K562 (cell line): Measurements from ENCODE around the gene KLHL9. TPM values are rescaled to one million over a fixed set of nuclear protein-coding genes. Genes with fewer than 3 reads are reported as not detected.
A peak's percentile ranks its signal among the peaks of the same experiment; 100 is the strongest.

Experiments
- ATAC-seq: fragments of 200-7000 bp; cut with Tn5 transposase; 3 replicates; pipeline ENCODE4 v1.9.1; 2020; ENCODE audit warnings: moderate library complexity
- Bru-seq: library from RNA; stranded (reverse); fragments of 400-500 nt; gene quantifications from one replicate; lab custom pipeline; 2021; lab: Mats Ljungman, UMichigan
- BruChase-seq, 2 experiments: library from RNA; stranded (reverse); fragments of 400-500 nt; gene quantifications; one replicate each; lab custom pipeline; 2021; lab: Mats Ljungman, UMichigan
- BruUV-seq: library from RNA; stranded (reverse); fragments of 400-500 nt; replicated peaks from 2 replicates; lab custom pipeline; 2021; lab: Mats Ljungman, UMichigan
- CTCF ChIA-PET: fragments of 300-600 bp; formaldehyde crosslinking; extraction: SDS; loops from one replicate; lab custom pipeline; 2021; ENCODE audit warnings: low intra/inter-chr PET ratio; lab: Yijun Ruan, JAX
- POLR2A ChIA-PET: fragments of 300-600, 350-650 bp; sonication (Branson Sonifier 250); formaldehyde crosslinking; extraction: SDS; loops from one replicate; lab custom pipeline; 2021; ENCODE audit warnings: antibody characterized with exemption, inconsistent platforms; lab: Yijun Ruan, JAX
- DNase-seq, 4 experiments: peaks; one replicate each; pipeline versions ENCODE4 v3.0.0 to v3.0.0-alpha.2; 2011 to 2018; ENCODE audit warnings: low spot score in 3 of 4, mixed read lengths in 3 of 4; ENCODE audit errors: extremely low read depth in 1 of 4
- FAIRE-seq: peaks from 2 replicates; lab custom pipeline; 2011; peaks lifted over from hg19 to GRCh38; lab: Jason Lieb, UNC
- H2AFZ ChIP-seq: 2 replicates; pipeline ENCODE4 v1.6.0; 2011; ENCODE audit warnings: low read depth, low read length, control low read depth, inconsistent platforms
- H3K27ac ChIP-seq: fragments of 200-600 bp; 3 replicates; pipeline ENCODE4 v1.8.0; 2011; ENCODE audit warnings: low read depth, mild to moderate bottlenecking, control low read depth, inconsistent platforms, low read length, moderate library complexity, mixed read lengths; ENCODE audit errors: extremely low read depth
- H3K27me3 ChIP-seq, 2 experiments: fragments of 300-600 bp in 1 of 2; 2 replicates in 1 of 2; 3 replicates in 1 of 2; pipeline versions ENCODE4 v1.6.0 to v1.8.0; 2011; ENCODE audit warnings: inconsistent platforms in 2 of 2, low read length in 2 of 2, mild to moderate bottlenecking in 1 of 2, mixed read lengths in 1 of 2, moderate library complexity in 1 of 2; ENCODE audit not compliant: control insufficient read depth in 2 of 2, insufficient read depth in 2 of 2
- H3K36me3 ChIP-seq: fragments of 300-600 bp; 3 replicates; pipeline ENCODE4 v1.8.0; 2011; ENCODE audit warnings: mild to moderate bottlenecking, low read length, inconsistent platforms; ENCODE audit not compliant: control insufficient read depth, insufficient read depth
- H3K4me1 ChIP-seq, 2 experiments: fragments of 200-600 bp in 1 of 2; replicated peaks in 1 of 2; 2 replicates in 1 of 2; 3 replicates in 1 of 2; pipeline versions ENCODE4 v1.5.1 to v1.8.0; 2011; ENCODE audit warnings: inconsistent platforms in 2 of 2, low read length in 2 of 2, mild to moderate bottlenecking in 1 of 2, mixed read lengths in 1 of 2, moderate library complexity in 1 of 2; ENCODE audit not compliant: control insufficient read depth in 2 of 2, insufficient read depth in 2 of 2
- H3K4me2 ChIP-seq: 2 replicates; pipeline ENCODE4 v1.6.1; 2011; ENCODE audit warnings: low read length, control low read depth, inconsistent platforms, mixed read lengths; ENCODE audit not compliant: insufficient read depth
- H3K4me3 ChIP-seq: fragments of 200-600 bp; sonication (generic), shearing (Covaris generic); 2 replicates; pipeline ENCODE4 v1.5.1; 2016; ENCODE audit warnings: control low read depth, inconsistent platforms
- H3K79me2 ChIP-seq: fragments of 200-600 bp; 3 replicates; pipeline ENCODE4 v1.8.0; 2011; ENCODE audit warnings: low read length, inconsistent platforms; ENCODE audit not compliant: control insufficient read depth, insufficient read depth
- H3K9ac ChIP-seq, 2 experiments: 2 replicates each; pipeline versions ENCODE4 v1.6.0 to v1.6.1; 2011; ENCODE audit warnings: low read depth in 2 of 2, low read length in 2 of 2, control low read depth in 1 of 2, inconsistent platforms in 1 of 2, mild to moderate bottlenecking in 1 of 2, mixed read lengths in 1 of 2; ENCODE audit not compliant: insufficient read depth in 1 of 2
- H3K9me1 ChIP-seq: one replicate; pipeline ENCODE4 v1.6.0; 2011; ENCODE audit warnings: inconsistent platforms, mild to moderate bottlenecking, low read length, moderate library complexity; ENCODE audit not compliant: control insufficient read depth, insufficient read depth
- H3K9me3 ChIP-seq: replicated peaks from 2 replicates; pipeline ENCODE4 v1.5.1; 2011; ENCODE audit warnings: low read depth, low read length, inconsistent platforms; ENCODE audit not compliant: control insufficient read depth, insufficient read depth
- H4K20me1 ChIP-seq: replicated peaks from 2 replicates; pipeline ENCODE4 v1.6.1; 2011; ENCODE audit warnings: low read length, inconsistent platforms, mixed read lengths; ENCODE audit not compliant: control insufficient read depth, insufficient read depth
- CEBPB ChIP-seq: fragments of 450-650 bp; IDR thresholded peaks from 2 replicates; pipeline ENCODE4 v1.6.1; 2016; ENCODE audit warnings: missing genetic modification characterization, missing compliant biosample characterization
- HDAC8 ChIP-seq: fragments of 450-650 bp; IDR thresholded peaks from 2 replicates; pipeline ENCODE4 v1.6.1; 2016; ENCODE audit warnings: mild to moderate bottlenecking, missing genetic modification characterization, moderate library complexity, missing compliant biosample characterization
- KAT2B ChIP-seq: IDR thresholded peaks from one replicate; pipeline ENCODE4 v1.6.1; 2012; ENCODE audit warnings: low read depth, mild to moderate bottlenecking, control low read depth, inconsistent platforms, low read length, moderate library complexity
- NFRKB ChIP-seq: fragments of 450-650 bp; IDR thresholded peaks from 2 replicates; pipeline ENCODE4 v1.6.1; 2016; ENCODE audit warnings: low read depth
- PURB ChIP-seq: sonication (generic); formaldehyde crosslinking; IDR thresholded peaks from 2 replicates; pipeline ENCODE4 v1.9.0; 2021; ENCODE audit warnings: low read depth, mild to moderate bottlenecking, missing genetic modification reagents
- ZNF507 ChIP-seq: conservative IDR thresholded peaks from 2 replicates; pipeline ENCODE4 v1.6.1; 2017; ENCODE audit warnings: missing genetic modification characterization, missing compliant biosample characterization
- WGBS: fragments of 100-300 bp; shearing (Covaris generic); methylation state at CpG from one replicate; pipeline ENCODE4 v1.1.6; 2016; ENCODE audit warnings: low coverage, mixed read lengths; ENCODE audit not compliant: insufficient coverage; ENCODE audit errors: missing lambda C conversion rate; 5-methylcytosine and 5-hydroxymethylcytosine counted together
- in situ Hi-C: fragments of 300-500 bp; cut with MboI; formaldehyde crosslinking; loops from 4 replicates; pipeline ENCODE4 v1.15.0; 2018; ENCODE audit warnings: inconsistent platforms, mixed read lengths
- intact Hi-C: fragments of 100-400 bp; cut with micrococcal nuclease; formaldehyde crosslinking; loops from 2 replicates; pipeline ENCODE4 v1.14.2; 2022
- long read RNA-seq, 3 experiments: library from polyadenylated mRNA in 2 of 3; library from RNA in 1 of 3; unstranded in 2 of 3; stranded (forward) in 1 of 3; transcript quantifications; one replicate each; pipeline ENCODE4 v2.0.0, GENCODE V29; 2019 to 2022
- polyA minus RNA-seq, 3 experiments: library from RNA; depleted of rRNA, polyadenylated mRNA; stranded (reverse); fragments of >200 nt; gene quantifications; 2 replicates each; pipeline ENCODE4 v1.2.3, GENCODE V29; 2011
- polyA plus RNA-seq, 8 experiments: library from polyadenylated mRNA; depleted of rRNA in 4 of 8; stranded (reverse) in 5 of 8; unstranded in 3 of 8; fragments of >200 nt; fragmentation: Nextera tagmentation in 2 of 8; fragmentation: Illumina TruSeq in 1 of 8; extraction: Ambion mirVana in 2 of 8; extraction: Trizol in 1 of 8; gene quantifications; 2 replicates each; pipeline versions ENCODE4 v1.2.1 to v1.2.3, GENCODE V29; 2011 to 2014; ENCODE audit warnings: inconsistent platforms in 1 of 8, missing spikeins in 1 of 8
- total RNA-seq, 7 experiments: library from RNA; depleted of rRNA in 6 of 7; stranded (reverse); fragments of >200 nt in 6 of 7; fragmentation: Illumina TruSeq in 2 of 7; extraction: Trizol in 2 of 7; gene quantifications; 2 replicates each; pipeline versions ENCODE4 v1.2.1 to v1.2.3, GENCODE V29; 2011 to 2021; ENCODE audit warnings: low replicate concordance in 1 of 7
- TF ChIP-seq, protein P1 (sequence below): sonication (generic); formaldehyde crosslinking; IDR thresholded peaks from 2 replicates; pipeline ENCODE4 v1.8.0; 2022; ENCODE audit warnings: missing genetic modification reagents, mild to moderate bottlenecking, moderate library complexity, borderline replicate concordance

Gene KLHL9, protein sequence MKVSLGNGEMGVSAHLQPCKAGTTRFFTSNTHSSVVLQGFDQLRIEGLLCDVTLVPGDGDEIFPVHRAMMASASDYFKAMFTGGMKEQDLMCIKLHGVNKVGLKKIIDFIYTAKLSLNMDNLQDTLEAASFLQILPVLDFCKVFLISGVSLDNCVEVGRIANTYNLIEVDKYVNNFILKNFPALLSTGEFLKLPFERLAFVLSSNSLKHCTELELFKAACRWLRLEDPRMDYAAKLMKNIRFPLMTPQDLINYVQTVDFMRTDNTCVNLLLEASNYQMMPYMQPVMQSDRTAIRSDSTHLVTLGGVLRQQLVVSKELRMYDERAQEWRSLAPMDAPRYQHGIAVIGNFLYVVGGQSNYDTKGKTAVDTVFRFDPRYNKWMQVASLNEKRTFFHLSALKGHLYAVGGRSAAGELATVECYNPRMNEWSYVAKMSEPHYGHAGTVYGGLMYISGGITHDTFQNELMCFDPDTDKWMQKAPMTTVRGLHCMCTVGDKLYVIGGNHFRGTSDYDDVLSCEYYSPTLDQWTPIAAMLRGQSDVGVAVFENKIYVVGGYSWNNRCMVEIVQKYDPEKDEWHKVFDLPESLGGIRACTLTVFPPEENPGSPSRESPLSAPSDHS
- total RNA-seq (2011; cell fraction: chromatin; rRNA removed; ENCODE audit: low replicate concordance): not detected in 2 replicates
- total RNA-seq (2011; cell fraction: nucleolus; rRNA removed): not detected in 2 replicates
- total RNA-seq (2011; cell fraction: nucleoplasm; rRNA removed): not detected in 2 replicates
- not detected in 2 replicates for total RNA-seq (2014; rRNA removed)
- not detected in 2 replicates for total RNA-seq (2014; rRNA removed; fragmentation: Illumina TruSeq; extraction: Trizol)
- total RNA-seq (2015; rRNA removed; fragmentation: Illumina TruSeq; extraction: Trizol): not detected in 2 replicates
- total RNA-seq (2021): 0.04 and 0.13 TPM in 2 replicates
- not detected in 2 replicates for polyA plus RNA-seq (2011; rRNA removed)
- polyA plus RNA-seq (2011; cell fraction: cytosol; rRNA removed): not detected in 2 replicates
- not detected in 2 replicates for polyA plus RNA-seq (2011; cell fraction: nucleus; rRNA removed)
- not detected in 2 replicates for polyA plus RNA-seq (2012)
- polyA plus RNA-seq (2014; fragmentation: Illumina TruSeq; extraction: Trizol): not detected in 2 replicates
- polyA plus RNA-seq (2014; fragmentation: Nextera tagmentation; extraction: Ambion mirVana): not detected
- polyA plus RNA-seq (2014; rRNA removed): not detected in 2 replicates
- polyA minus RNA-seq (2011; rRNA and poly(A)+ RNA removed): not detected in 2 replicates
- polyA minus RNA-seq (2011; cell fraction: cytosol; rRNA and poly(A)+ RNA removed): not detected in 2 replicates
- polyA minus RNA-seq (2011; cell fraction: nucleus; rRNA and poly(A)+ RNA removed): not detected in 2 replicates
- Bru-seq, nascent RNA: percentile 25 among the genes with signal in this experiment
- percentile 33 among the genes with signal in this experiment for BruChase-seq, experiment 1, labeled RNA remaining after a 2-hour chase
- percentile 33 among the genes with signal in this experiment for BruChase-seq, experiment 2, labeled RNA remaining after a 6-hour chase
- long read RNA-seq, experiment 1: 0 reads
- long read RNA-seq, experiment 2: 0 reads
- long read RNA-seq, experiment 3: 0 reads

DNA sequence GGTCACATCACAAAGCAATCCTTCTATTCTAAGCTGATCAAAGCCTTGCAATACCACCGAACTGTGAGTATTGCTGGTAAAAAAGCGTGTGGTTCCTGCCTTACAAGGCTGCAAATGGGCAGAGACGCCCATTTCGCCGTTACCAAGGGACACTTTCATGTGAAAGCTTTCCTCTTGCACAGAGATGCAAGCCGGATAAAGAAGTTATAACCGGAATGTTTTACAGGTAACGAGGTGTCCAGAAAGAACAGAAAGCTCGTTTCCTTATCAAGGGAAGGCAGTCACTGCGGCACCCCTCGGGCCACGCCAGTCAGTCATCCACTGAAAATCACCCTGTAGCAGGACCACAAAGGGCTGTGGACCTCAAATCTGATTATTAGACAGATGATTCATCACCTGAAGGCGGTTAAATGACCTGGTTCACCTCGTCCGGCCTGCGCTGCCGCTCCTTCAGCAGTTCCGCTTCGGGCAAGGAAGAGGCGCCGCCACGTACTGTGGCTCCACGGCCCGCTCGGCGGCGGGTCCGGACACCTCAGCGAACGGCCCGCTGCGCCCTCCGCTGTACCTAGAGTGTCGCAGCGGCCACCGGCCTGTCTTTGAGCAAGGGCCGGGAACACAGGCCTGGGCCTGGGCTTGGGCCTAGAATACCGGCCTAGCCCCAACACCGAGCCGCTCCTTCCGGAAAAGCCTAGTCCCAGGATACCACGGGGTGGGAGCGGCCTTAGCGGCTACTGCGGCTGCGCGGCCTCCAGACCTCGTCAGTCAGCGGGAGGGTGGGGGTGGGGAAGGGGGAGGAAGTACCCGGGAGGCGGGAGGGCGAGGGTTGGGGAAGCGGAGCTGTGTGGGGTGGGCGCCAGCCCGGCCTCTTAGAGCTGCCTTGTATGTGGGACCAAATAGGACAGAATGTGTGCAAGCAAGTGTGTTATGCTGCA is at the start of gene KLHL9:
Gene KLHL9 (minus strand): TSS at position 704 of the 932 bp plus-strand sequence. CDS start 545 bp downstream, at position 159.
- Histone ChIP-seq H3K4me3 (no peak within 1 kb of the TSS), H3K4me1 (no peaks in the 10 kb centered on the region), H3K27me3 (no peaks in the 10 kb centered on the region), H3K9ac (no peak within 1 kb of the TSS), H3K9me3 (no peaks in the 10 kb centered on the region), H3K79me2 (no peaks in the 10 kb centered on the region), H3K36me3 (no peaks in the 10 kb centered on the region), H3K9me1 (no peaks in the 10 kb centered on the region), H3K27ac (no peak within 1 kb of the TSS)
- CTCF ChIA-PET: no interaction called here
- no peak for DNase-seq
- in situ Hi-C loops (no loop called here), intact Hi-C loops (no loop called here)
- BruUV-seq: no TSS peak
- no peak for ATAC-seq
- FAIRE-seq: no peak
- no CpG with 5 or more reads among the region's 55 CpGs for WGBS
- no peak for TF ChIP-seq KAT2B
- no peak for TF ChIP-seq PURB
- no peak for TF ChIP-seq HDAC8 (tag)
- TF ChIP-seq, protein P1, sequence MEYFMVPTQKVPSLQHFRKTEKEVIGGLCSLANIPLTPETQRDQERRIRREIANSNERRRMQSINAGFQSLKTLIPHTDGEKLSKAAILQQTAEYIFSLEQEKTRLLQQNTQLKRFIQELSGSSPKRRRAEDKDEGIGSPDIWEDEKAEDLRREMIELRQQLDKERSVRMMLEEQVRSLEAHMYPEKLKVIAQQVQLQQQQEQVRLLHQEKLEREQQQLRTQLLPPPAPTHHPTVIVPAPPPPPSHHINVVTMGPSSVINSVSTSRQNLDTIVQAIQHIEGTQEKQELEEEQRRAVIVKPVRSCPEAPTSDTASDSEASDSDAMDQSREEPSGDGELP (CRISPR knock-in tag): no peak
- no peak for TF ChIP-seq ZNF507 (tag)
- no peak for TF ChIP-seq CEBPB (tag)
- no peak for TF ChIP-seq NFRKB
- TF ChIP-seq, all 486 proteins: peak for 0
- POLR2A ChIA-PET: no interaction called here
- H2AFZ ChIP-seq: no peak within 1 kb of the TSS
- no peaks in the 10 kb centered on the region for H4K20me1 ChIP-seq
- H3K4me2 ChIP-seq: no peak within 1 kb of the TSS
